ENCODE data around the gene NR4A2. TPM values are rescaled to one million over a fixed set of nuclear protein-coding genes. Genes with fewer than 3 reads are reported as not detected.

Gene NR4A2
- total RNA-seq, 1 donor from 2014 or later, result 4.0 TPM

GRCh38 chr2:156349161-156349560 is 16.6 kb upstream of the NR4A2 start:
- Histone ChIP-seq H3K36me3 (no peaks in the 10 kb centered on the region), H3K27ac (no peak overlapping the region), H3K4me3 (no peak overlapping the region), H3K9me3 (no peaks in the 10 kb centered on the region), H3K27me3 (ENCODE audit: low read depth) (no peaks in the 10 kb centered on the region), H3K4me1 (no peaks in the 10 kb centered on the region)
- DNase-seq (no peak), ATAC-seq (no peak)
- TF ChIP-seq CTCF (IDR thresholded peaks at IDR 0.05), result no peak
- intact Hi-C loops (cut with DNase I), result no loop called here

GRCh38 chr2:156347431-156347830 is 14.9 kb upstream of the NR4A2 start:
- TF ChIP-seq CTCF (IDR thresholded peaks at IDR 0.05), result no peak
- ATAC-seq (no peak), DNase-seq (no peak)
- Histone ChIP-seq H3K4me1 (peaks cover 7% of the 10 kb centered on the region), H3K27me3 (ENCODE audit: low read depth) (no peaks in the 10 kb centered on the region), H3K27ac (no peak overlapping the region), H3K4me3 (no peak overlapping the region), H3K9me3 (no peaks in the 10 kb centered on the region), H3K36me3 (no peaks in the 10 kb centered on the region)
- intact Hi-C loops (cut with DNase I), result no loop called here

GRCh38 chr2:156346731-156347130 is 14.2 kb upstream of the NR4A2 start:
- H3K4me1 ChIP-seq, result peaks cover 7% of the 10 kb centered on the region
- H3K9me3 ChIP-seq, result no peaks in the 10 kb centered on the region
- intact Hi-C loops (cut with DNase I), result no loop called here
- H3K27me3 ChIP-seq (ENCODE audit: low read depth), result no peaks in the 10 kb centered on the region
- TF ChIP-seq CTCF (IDR thresholded peaks at IDR 0.05), result no peak
- ATAC-seq, result no peak
- no peak overlapping the region for H3K4me3 ChIP-seq
- no peaks in the 10 kb centered on the region for H3K36me3 ChIP-seq
- no peak overlapping the region for H3K27ac ChIP-seq
- no peak for DNase-seq

- intact Hi-C loops (cut with DNase I), result no loop called here
- no peak for DNase-seq
- Histone ChIP-seq H3K4me3 (no peak overlapping the region), H3K27me3 (ENCODE audit: low read depth) (no peaks in the 10 kb centered on the region), H3K36me3 (no peaks in the 10 kb centered on the region), H3K27ac (no peak overlapping the region), H3K9me3 (no peaks in the 10 kb centered on the region), H3K4me1 (peaks cover 13% of the 10 kb centered on the region)
- TF ChIP-seq CTCF (IDR thresholded peaks at IDR 0.05), result no peak
- no peak for ATAC-seq
Observed at GRCh38 chr2:156345582-156345981, 13.1 kb upstream of the NR4A2 start.

GRCh38 chr2:156343940-156344301 is 11.4 kb upstream of the NR4A2 start:
- H3K9me3 ChIP-seq, result no peaks in the 10 kb centered on the region
- H3K4me3 ChIP-seq, result no peak overlapping the region
- H3K27me3 ChIP-seq (ENCODE audit: low read depth), result no peaks in the 10 kb centered on the region
- no peak overlapping the region for H3K27ac ChIP-seq
- H3K36me3 ChIP-seq, result no peaks in the 10 kb centered on the region
- DNase-seq, result no peak
- ATAC-seq, result no peak
- H3K4me1 ChIP-seq, result peaks cover 30% of the 10 kb centered on the region
- intact Hi-C loops (cut with DNase I), result no loop called here
- TF ChIP-seq CTCF (IDR thresholded peaks at IDR 0.05), result no peak
